Measurements from ENCODE around the gene AR.
"Not testable (repeated sequence)": the region's sequence is repeated elsewhere in the genome, so short reads cannot be mapped to it uniquely, and the experiment has no call there.

Gene AR

DNA sequence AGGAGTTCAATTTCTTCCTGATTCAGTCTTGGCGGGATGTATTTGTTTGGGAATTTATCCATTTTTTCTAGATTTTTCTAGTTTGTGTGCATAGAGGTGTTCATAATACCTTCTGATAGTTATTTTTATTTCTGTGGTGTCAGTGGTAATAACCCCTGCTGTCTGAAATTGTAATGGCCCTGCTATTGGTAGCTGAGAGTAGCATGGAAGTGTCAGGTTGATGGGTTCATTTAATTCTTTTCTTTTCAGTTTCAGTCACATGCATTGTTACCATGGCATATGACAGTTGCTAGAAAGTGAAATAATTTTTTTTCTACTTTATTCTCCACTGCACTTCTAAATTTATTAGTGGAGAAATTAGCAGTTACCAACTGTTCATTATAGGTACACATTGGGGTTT, 20.7 kb downstream of the AR start:
- DNase-seq, result no peak

GRCh38 chrX:67568769-67569168, 24.9 kb downstream of the AR start:
- DNase-seq, result no peak

- no peak for DNase-seq
Observed at GRCh38 chrX:67570839-67571238, 27.0 kb downstream of the AR start.

DNA sequence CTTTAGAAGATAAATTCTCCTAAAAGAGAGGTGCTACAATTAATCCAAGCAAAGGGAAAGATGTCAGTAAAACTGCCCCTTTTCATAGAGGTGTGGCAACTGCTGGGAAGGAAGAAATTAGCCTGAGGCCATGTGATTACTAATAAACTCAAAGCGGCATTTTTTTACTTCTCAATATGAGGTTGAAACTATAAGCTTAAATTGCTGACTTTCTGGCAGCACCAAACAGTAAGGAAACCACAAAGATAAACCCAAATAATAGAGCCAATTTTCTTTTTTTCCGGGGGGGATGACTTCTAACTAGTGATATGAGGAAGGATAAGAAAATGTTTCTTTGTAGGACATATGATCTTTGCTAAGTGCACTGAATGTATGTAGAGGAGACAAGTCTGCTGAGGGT, 30.9 kb downstream of the AR start:
- DNase-seq, result no peak

DNA sequence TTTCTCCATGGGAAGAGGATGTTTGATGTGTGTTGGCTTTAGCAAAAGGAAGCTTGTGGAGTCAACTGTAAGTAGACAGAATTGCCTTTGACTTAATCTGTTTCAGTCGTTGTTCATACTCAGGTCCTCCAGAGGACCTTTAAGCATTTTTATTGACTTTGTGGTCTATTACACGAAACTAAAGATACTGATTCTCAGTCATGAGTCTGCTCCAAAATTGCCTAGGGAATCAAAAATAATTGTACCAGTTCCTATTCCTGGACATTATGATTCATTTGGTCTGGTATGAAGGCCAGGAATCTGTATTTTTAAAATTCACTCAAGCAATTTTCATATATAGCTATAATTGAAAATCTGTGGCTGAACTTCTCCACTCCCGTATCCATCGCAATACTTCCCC, 38.6 kb downstream of the AR start:
- DNase-seq, result no peak

DNA sequence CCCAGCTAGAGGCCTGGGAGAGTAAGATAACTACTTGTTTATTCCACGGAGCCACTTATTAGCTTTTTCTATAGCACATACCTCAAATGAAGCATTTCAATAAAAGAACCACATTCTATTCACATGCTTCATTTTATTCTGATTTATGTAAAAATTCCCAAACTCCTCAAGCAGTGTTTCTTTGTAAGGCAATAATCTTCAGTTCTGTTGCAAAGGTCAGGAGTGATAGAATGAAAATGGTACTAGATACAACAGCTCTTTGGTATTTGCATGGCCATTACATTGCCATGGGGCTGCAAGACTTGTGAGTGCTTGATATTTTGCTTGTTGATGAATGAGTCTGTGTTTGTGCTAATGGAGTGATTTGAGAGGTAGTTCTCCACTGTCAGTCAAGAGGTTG, 39.4 kb downstream of the AR start:
- no peak for DNase-seq

DNA sequence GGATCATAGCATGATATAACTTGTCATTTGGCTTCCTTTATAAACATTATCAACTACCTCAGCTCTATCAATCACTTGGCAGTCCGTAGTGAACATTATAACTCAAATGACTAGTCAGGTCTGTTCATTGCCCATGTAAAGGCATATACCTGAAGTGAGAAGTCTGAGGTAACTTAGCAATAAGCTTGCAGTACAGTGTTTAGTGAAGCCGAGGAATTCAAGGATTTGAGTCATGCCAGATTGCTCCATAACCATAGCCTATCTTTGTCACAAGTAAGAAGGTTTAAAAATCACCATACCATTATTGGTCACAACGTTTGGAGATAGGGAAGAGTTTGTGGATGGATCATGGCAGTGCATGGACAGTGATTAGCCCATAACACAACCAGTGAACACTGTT, 41.6 kb downstream of the AR start:
- DNase-seq, result no peak

- no peak for DNase-seq
Observed at GRCh38 chrX:67587946-67588624, 44.3 kb downstream of the AR start.

DNA sequence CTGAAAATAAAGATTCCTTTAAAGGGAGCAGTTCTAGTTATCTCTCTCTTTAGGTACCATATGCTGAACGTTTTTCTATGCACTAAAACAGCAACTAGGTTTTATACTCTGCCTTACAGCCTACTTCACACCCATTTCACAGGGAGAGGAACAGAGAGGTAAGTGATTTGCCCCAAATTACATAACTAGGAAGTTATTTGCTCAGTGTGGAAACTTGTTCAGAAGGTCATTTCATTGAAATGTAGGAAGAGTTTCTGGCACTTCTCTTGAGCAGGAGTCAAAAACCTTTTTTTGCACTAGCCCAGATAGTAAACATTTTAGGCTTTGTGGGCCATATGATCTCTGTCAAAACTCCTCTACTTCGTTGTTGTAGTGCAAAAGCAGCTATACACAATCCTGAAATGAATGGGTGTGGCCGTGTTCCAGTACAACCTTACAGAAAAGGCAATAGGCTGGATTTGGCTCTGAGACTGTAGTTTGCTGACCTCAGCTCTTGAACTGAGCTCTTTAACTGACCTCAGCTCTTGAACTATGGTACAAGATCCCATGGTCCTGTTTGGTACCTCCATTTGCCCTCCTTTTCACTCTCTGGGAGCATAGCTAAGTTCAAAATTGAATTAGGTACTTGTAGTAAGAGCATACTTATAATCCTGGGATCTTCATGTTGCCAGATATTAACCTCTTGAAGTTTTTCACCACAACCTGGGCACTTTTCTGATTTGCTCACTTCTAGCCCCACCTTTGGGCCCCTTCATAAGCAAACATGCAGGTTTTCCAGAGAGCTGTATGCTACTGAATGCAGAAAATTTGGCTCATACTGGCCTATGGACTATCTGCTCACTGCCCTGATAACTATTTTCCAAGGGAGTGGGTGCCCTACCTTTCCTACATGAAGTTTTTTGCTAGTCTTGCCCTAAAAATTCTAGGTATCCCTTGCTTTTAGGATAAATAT, 53.3 kb downstream of the AR start:
- DNase-seq, result no peak

GRCh38 chrX:67599532-67599931, 55.7 kb downstream of the AR start:
- DNase-seq, result no peak

DNA sequence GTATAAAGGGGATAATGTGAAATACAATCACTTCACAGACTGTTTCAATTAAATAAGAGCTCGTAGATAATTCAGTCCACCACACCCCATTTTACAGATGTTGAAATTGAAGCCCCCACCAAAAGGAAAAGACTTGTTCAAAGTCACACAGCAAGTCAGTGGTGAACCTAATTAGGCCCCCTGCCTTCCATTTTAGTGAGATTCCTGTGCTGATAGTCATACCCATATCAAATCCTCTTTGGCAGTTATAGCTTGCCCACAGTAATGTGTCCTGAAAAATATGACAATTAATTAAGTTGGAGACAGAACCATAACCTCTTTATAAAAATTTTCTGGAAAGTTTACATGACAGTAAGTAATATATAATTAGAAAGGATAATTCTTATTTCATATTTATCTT, 58.0 kb downstream of the AR start:
- DNase-seq, result no peak

DNA sequence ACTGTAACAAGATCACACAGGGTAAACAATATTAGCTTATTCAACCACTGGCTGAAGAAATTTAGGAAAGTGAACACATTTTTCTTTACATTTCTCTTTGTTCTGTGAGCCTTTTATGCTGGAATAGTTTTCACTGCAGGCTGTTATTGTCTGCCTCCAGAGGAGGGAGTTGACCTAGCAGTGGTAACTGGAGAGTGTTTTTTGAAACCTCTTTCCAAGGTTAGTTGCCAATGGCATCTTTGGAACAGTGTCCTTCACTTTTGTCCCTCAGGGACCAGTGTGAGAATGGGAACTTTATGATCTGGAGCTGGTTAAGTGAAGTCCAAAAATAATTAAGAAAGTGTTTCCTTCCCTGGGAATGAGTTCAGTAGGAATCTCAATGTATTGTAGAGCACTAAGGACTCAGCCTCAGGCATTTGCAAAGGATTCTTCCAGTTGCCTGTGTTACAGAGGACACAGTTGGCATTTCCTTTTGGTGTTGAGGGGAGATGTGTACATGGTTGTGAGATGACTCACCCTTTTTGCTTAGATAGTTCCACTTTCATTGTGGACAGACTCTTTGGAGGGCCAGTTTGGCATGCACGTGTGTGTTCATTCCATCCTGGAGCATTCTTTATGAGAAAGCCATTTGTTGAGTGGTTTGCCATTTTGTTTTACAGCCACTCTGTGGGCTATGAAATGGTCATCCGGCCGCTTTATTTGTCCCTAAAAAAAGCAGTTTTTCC, 61.3 kb downstream of the AR start:
- DNase-seq, result no peak

DNA sequence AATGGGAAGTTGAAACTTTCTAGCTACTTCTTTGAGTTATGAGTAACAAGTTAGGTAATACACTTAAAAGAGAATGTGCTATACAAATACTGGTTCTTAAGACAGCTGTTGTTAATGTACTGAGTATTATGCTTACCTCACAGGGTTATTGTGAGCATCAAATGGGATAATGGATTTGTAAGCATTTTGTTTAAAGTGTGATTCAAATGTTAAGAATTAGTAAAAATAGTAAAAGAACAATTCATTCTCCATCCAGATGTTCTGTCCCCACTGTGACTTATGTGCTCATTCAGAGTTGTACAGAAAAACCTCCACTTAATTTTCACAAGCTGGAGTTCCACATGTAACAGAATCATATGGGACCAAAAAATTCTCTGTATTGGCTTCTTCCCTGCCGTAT, 63.6 kb downstream of the AR start:
- no peak for DNase-seq

GRCh38 chrX:67610282-67610681, 66.5 kb downstream of the AR start:
- DNase-seq, result no peak

DNA sequence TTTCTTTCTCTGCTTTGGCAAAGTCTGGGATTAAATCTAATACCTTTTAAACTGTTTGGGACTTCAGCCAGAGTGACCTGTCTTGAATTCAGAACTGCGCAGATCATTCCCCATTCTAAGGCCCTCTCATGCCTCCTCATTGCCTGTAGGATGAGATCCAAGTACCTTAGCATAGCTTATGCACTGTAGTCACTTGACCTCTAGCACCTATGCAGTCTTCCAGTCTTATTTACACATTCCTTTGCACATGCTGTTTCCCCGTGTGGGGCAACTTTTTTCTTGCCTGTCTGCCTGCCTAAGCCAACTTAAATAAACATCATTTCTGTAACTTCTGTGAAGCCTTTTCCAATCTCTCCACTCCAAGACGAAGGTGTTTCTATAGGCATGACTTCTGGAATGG, 68.4 kb downstream of the AR start:
- no peak for DNase-seq

GRCh38 chrX:67613366-67613765, 69.5 kb downstream of the AR start:
- DNase-seq, result no peak

DNA sequence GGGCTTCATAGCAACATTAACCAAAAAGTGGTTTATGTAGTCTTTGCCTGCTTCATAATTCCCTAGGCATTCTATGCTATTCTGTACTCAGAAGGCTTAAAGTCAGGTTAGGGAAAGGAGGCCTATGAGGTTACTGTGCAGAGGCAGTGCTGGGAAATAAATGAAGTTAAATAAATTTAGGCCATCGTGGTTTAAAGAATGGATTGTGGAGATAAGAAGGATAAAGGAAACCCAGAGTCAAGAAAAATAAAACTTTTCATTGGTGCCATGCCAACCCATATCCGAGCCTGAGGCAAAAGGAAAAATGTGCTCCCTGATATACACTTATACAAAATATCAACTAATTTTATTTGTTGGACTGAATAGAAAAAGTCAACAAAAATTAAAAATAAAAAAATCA, 70.2 kb downstream of the AR start:
- no peak for DNase-seq

GRCh38 chrX:67614423-67614822, 70.6 kb downstream of the AR start:
- no peak for DNase-seq

DNA sequence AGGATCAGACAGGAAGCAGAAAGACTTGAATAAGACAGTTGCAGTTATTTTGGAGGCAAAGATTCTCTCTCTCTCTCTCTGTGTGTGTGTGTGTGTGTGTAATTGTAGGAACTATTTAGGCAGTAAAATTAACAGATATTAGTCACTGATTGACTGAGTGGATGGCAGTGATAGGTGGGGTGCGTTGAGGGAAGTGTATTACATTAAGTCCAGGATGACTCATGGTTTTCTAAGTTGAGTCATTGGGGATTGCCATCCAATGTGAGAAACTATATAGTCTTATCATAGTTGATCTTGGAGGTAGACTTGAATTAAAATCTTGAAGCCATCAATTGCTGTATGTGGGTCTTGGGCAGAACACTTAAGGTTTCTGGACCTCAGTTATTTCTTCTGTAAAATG, 75.4 kb downstream of the AR start:
- no peak for DNase-seq

DNA sequence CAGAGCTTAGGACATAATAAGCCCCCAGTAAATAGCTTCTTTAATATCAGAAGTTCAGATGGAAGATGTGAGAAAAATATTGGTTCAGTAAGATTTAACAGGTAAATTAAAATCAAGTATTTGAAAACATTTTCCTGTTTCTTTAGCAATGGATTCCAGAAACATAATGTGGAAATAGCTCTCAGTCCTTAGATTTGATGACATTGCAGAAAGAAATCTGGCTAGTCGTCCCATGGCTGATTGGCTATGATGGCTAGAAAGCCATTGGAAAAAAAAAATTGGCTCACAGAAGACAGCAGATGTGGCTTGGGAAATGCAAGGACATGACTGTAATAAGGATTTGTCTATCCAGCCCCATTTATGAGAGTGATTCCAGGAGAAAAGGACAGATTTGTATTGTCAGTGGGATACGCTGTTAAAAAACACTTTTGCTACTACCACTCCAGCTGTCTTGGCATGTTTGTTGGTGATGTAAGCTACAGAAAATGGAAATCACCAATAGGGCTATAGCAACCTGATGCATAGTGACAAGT, 78.3 kb downstream of the AR start:
- no peak for DNase-seq

GRCh38 chrX:67624325-67624724, 80.5 kb downstream of the AR start:
- DNase-seq, result no peak

- DNase-seq, result no peak
Observed at GRCh38 chrX:67635424-67635823, 91.6 kb downstream of the AR start.

DNA sequence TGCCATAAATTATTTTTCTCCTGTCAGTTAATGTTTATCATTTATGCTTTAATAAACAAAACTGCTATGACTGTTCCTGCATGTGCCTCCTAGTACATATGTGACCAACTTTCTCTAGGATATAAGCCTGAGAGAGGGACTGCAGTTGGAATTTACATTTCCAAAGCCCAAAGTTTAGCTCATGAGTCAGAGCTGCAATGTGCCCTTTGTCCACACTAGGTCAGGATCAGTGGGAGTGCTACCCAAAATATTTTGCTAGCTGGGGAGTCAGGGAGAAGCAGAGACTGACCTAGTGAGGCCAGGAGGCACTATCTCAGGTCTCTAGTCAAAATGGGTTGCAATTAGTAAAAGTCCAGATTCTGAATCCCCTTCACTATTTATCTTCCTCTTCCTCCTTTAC, 92.7 kb downstream of the AR start:
- no peak for DNase-seq

DNA sequence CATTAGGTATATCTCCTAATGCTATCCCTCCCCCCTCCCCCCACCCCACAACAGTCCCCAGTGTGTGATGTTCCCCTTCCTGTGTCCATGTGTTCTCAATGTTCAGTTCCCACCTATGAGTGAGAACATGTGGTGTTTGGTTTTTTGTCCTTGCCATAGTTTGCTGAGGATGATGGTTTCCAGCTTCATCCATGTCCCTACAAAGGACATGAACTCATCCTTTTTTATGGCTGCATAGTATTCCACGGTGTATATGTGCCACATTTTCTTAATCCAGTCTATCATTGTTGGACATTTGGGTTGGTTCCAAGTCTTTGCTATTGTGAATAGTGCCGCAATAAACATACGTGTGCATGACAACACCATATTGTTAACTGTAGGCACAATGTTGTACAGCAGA, 93.5 kb downstream of the AR start:
- DNase-seq, result not testable (repeated sequence)

Measured in left hindlimb (tissue), 1 donor.